HG03442 (cell line): ENCODE results near the gene SLC9A6.
"Not testable (repeated sequence)": the region's sequence is repeated elsewhere in the genome, so short reads cannot be mapped to it uniquely, and the experiment has no call there.

Source experiments
- ATAC-seq: cut with Tn5 transposase; IDR thresholded peaks from one replicate; pipeline ENCODE4 v1.9.1; 2021; ENCODE audit warnings: mild to moderate bottlenecking, moderate library complexity; ENCODE audit not compliant: unreplicated experiment

The SLC9A6 gene

DNA sequence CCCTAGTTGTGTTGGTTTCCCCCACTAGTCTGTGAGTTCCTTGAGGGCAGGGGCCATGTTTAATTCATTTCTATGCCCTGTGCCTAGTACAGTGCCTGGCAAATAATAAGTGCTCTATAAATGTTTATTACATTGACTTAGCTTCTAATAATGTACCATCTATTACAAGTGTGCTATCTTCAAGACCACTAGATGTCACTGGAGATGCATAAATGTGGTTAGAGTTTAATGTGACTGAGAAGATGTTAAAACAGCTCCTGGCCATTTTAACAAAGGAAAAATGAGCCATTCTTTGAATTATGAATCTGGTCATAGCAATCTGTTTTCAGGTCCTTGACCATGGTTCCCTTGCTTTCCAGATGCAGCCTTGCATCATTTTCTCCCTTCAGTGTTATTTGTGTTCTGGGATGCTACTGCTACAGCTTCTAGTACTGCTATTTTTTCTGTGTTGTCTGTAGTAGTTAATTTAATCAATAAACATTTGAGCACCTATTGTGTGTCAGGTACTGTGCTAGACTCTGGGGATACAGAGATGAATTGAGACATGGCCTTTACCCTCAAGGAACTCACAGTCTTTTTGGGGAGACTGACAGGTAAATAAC, 43.2 kb downstream of the SLC9A6 start:
- ATAC-seq = peak; percentile 60

DNA sequence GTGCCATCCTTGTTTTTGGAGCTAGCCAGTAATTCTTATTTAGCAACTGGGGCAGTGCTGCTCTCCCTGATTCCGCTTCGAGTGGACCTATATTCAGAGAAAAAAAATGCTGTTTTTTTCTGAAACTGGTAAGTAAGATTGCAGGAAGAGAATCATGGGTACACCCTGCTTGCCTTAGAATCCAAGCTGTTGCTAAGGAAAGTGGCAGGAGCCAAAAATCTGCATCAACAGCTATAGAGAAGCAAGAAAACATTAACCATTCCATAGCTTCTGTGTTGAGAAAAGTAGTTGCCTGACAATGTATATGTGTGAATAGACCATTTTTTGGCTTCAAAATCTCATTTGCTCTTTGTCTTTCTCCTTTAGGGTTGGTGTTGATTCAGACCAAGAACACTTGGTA, 44.5 kb downstream of the SLC9A6 start:
- no peak for ATAC-seq

DNA sequence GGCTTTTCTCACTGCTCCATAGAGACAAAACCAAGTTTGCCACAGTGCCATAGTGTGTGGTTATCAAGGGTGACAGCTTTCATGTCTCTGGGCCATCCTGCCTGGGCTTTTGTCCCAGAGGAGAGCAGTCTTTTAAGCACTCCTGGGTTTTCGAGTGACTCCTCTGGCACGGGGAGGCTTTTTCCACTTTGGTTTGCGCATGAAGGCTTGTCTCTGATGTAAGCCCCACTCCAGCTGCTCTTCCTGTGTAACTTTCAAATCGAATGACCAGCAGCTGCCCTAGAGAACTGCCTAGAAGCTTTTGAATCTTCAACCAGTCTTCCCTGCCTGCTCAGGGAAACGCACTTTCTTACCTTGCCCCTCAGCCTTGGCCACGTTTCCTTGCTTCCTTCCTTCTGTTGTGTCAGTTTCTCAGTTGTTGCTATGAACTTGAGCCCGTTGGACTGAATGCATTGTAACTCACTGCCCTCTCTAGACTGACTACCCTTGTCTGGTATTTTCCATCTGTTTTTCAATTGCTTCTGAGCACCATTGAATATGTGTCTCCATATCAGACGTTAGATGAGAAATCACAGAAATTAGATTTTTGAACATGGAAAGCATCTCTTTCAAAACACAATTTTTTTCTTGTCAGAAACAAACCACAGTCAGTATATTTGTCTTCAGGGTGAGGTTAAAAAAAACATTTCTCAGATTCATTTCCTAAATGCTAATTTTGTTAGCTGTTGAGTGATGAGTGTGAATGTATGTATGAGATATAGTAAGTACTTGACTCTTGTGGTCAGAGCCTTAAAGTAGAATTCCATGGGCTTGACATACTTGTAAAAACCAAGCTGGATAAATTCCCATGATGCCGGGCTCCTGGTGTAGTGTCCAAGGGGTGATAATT, 45.3 kb downstream of the SLC9A6 start:
- ATAC-seq = no peak

DNA sequence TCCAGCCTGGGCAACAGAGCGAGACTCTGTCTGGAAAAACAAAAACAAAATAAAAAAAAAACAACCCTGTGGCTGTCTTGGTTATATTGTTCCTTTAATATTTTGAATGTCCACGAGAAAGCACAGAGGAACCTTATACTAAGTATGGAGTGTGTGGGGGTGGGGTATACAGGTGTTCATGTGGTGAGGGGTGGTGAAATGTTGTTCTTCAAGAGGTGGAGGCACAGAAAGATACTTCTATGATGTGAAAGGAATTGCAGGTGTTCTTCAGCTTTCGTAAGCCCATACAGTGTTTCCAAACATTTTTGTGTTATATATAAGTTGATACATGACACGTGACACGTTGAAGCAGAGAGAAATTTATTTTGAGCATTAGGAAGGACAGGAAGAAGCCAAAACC, 46.4 kb downstream of the SLC9A6 start:
- no peak for ATAC-seq

DNA sequence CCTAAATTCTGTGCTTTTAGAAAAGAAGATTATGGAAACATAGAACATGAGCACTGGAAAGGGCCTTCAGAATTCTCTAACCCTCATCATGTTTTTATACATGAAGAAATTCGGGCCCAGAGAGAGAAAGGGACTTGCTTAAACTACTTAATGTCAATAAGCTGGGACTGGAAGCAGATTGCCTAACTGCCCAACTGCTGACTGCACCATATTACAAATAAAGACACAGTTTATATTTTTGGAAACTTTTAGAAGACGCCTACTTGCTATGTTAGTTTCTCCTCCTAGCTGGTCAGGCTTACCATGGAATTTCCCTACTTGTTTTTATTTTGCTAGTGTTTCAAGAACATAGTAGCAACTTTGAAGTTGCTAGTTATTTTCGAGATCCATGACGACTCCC, 47.1 kb downstream of the SLC9A6 start:
- ATAC-seq = no peak

DNA sequence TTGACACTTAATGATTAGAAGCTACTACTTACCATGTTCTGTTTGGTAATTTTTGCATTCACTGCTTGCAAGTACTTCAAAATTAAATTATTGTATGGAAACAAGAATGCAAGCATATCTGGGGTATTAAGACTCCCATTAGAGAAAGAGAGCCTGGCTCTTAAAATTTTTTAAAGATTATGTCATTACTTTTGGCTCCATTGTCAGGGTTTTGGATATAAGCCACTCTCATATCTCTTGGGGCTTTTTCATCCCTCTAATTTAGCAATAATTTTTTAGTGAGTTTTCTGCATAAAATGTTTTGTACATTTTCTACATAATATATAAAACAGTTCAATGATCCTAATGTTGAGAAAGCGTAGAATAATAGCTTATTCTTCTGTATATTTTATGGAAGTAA, 49.4 kb downstream of the SLC9A6 start:
- no peak for ATAC-seq

DNA sequence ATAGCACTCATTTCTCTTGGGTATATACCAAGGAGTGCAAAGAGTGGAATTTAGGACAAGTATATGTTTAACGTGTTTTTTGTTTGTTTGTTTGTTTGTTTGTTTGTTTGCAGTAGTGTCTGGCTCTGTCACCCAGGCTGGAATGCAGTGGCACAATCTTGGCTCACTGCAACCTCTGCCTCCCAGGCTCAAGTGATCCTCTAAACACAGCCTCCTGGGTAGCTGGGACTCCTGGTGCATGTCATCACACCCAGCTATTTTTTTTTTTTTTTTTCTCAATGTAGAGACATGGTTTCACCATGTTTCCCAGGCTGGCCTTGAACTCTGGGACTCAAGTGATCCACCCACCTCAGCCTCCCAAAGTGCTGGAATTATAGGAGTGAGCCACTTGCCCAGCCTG, 50.4 kb downstream of the SLC9A6 start:
- no peak for ATAC-seq

DNA sequence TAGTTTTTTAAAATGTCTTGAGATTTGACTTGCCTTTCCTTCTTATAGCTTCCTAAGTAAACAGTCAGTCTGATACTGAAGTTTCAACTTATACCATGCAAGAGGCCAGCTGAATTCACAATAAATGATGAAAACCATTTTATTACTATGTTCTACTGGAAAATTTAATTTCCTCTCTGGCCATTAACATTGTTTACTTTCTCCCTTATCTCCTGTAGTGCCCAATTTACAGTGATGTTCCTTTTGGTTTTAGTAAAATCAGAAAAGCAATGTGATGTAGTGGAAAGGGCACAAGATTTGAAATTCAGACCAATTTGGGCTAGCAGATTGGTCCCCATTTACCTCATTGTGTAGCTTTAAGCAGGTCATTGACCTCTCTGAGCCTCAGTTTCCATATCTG, 54.2 kb downstream of the SLC9A6 start:
- no peak for ATAC-seq

DNA sequence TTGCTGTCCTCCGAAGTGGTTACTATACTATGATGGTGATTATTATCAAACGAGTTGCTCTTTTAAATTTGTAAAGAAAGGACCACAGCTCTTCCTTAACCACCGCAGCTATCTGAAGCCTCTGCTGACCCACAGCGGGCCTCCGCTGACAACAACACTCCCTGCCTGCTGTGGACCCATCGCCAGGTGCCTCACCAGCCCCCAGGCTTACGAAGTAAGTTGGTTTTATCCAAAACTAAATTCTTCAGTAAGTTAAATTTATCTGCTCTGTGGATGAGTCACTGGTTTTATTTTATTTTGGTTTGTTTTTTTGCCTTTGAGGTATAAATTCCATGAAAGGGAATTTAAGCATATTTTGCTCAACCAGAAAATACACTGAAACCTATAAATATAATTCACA, 54.7 kb downstream of the SLC9A6 start:
- no peak for ATAC-seq

GRCh38 chrX:136041254-136041812, 56.1 kb downstream of the SLC9A6 start:
- ATAC-seq = no peak

DNA sequence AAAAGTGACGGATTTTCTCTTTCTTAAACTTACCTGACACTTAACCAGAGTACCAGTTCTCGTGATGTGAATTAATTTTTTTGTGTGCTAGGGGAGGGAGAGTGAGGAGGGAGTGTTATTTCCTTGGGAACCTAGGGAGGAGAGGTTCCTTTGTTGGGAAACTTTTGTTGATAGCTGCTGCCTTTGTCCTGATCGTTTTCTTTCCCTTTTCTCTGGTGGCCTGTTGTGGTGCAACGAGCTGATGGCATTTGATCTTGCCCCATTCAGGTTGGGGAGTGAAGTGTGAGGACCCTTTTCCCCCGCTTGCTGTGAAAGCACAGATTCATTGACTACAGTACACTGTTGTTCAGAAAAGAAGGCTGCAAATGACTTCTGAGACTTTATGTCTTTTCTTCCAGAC, 59.8 kb downstream of the SLC9A6 start:
- ATAC-seq = no peak

DNA sequence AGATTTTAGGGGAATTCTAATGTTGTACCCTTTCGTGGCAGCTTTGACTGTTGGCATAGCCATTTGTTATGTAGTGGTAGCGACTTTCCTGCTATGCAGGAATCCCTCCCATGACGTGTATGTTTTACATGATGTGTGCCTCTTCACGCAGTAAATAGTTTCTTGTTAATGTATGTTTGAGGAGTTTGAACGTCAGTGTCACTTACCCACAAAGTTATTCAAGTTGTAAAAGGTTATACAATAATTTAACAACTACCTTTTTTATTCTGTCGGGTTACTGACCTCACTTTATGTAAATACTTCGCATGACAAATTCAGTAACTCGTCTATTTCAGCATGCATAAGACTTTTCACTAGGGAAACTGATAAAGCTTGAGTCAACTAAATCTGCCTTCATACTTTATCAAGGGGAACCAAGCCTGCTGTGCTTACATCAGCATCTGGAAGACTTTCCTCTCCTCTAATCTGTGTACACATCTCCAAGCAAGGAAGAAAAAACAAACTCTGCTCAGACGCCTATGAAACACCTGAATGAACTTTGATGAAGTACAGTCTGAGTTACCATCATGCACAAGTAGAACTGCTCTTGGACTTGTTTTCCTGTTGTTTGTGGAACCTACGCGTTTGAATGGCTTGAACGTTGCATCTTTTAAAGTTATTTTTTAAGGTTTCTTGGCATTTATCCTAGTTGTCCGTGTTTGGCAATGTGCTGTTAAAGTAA, 61.2 kb downstream of the SLC9A6 start:
- ATAC-seq = no peak

GRCh38 chrX:136047016-136047642, 61.9 kb downstream of the SLC9A6 start:
- ATAC-seq = no peak

GRCh38 chrX:136047969-136048368, 62.7 kb downstream of the SLC9A6 start:
- no peak for ATAC-seq

DNA sequence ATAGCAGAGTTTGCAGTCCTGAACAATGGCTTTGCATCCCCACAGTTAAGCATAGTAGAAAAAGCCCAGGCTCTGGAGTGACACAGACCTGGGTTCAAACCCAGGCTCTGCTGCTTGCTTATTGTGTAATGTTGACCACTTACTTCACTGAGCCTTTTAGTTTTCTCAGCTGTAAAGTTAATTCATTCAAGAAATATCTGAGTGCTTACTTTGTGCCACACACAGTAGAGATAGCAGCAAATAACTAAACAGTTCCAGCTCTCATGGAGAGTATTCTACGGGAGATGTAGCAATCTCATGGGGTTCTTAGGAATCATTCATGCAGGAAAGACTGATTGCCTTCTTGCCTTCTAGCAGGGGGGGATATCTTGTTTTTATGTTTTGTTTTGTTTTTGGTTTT, 63.2 kb downstream of the SLC9A6 start:
- ATAC-seq = no peak

DNA sequence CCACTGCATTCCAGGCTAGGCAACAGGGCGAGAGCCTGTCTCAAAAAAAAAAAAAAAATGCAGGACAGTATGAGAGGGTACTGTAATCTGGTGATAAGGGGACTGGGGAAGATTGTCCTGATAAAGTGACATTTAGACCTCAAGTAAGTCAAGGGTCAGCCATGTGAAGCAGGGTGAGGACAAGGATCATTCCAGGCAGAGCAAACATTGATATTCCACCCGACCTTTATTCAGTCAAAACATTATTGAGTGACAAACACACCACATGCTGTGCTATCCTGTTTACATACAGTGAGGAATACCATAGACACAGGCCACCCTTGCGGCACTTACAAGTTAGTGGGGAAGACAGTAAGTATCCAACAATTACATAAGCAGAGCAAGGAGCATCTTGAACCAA, 64.4 kb downstream of the SLC9A6 start:
- ATAC-seq = no peak

DNA sequence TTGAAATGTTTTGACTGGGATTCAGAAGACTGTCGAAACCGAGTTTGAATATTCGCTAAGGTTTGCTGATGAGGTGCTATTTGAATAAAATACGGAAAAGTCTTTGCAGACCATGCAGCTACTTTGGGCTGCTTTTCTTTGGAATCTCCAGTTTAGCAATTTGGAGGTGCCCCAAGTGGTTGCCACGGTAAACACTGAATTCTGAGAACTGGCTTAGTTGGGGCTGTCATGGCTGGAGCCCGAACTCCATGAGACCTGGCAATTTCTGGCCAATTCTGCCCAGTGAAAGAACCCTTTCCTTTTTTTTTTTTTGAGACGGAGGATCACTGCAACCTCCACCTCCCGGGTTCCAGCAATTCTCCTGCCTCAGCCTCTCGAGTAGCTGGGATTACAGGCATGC, 65.6 kb downstream of the SLC9A6 start:
- ATAC-seq = not testable (repeated sequence)

DNA sequence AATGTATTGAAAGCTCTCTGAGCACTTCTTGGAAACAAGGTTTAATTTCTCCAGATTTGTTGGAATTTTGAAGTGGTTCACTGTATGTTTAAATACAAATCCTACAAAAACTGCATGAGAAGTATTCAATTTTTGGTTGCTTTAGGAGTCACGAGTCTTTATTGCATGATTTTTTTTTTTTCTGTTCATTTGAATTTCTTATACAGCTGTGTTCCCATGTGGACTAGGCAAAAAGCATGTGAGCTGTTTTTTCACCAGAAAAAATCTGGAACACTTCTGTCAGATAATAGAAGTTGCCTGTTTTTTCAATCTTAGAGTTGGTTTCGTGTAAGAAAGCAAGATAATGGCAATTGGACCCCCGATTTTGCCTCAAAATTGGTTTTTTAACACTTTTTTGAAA, 66.4 kb downstream of the SLC9A6 start:
- no peak for ATAC-seq

- no peak for ATAC-seq
Observed at GRCh38 chrX:136055651-136056221, 70.5 kb downstream of the SLC9A6 start.

DNA sequence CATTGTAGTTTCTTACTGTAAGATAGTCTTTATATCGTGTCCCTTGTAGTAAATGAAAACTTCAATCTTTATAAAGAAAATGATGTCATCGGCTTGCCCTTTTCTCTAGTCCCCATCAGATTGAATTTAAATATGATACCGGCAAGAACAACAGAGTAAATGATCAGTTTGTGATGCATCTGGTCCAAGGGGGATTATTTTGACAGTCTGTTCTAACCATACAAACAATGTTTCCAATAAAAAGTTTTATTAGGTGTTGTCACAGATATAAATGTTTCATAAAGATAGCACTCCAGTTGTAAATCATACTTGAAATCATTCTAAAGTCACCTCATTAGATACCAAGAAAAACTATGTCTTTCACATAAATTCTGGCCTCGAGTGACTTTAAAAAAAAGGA, 72.3 kb downstream of the SLC9A6 start:
- ATAC-seq = no peak

DNA sequence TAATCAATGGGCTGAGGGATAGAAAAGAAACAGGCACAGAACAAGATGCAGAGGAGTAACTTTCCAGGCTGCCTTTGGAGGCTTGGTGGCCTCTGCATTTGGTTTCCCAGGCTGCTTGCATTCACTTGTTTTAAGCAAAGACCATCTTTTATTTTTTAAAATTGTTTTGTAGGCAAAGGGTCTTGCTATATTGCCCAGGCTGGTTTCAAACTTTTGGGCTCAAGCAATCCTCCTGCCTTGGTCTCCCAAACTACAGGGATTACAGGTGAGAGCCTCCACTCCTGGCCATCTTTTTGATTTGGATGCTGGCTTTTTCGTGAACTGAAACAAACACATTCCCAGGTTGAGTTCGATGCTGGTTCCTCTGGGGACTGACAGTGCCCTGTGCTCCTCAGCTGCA, 74.1 kb downstream of the SLC9A6 start:
- ATAC-seq = no peak
